H1 (cell line): ENCODE measurements around the gene REC8. TPM values are rescaled to one million over a fixed set of nuclear protein-coding genes. Genes with fewer than 3 reads are reported as not detected.

Source experiments
- CTCF ChIA-PET: fragments of 300-600 bp; sonication (Branson Sonifier 250); formaldehyde crosslinking; loops from one replicate; lab custom pipeline; 2021; ENCODE audit not compliant: partially characterized antibody; lab: Charles Lee
- POLR2A ChIA-PET: fragments of 300-600 bp; sonication (Branson Sonifier 250); formaldehyde crosslinking; loops from one replicate; lab custom pipeline; 2021; ENCODE audit warnings: inconsistent platforms; ENCODE audit not compliant: partially characterized antibody; lab: Charles Lee
- DNase-seq, 2 experiments: peaks; one replicate each; pipeline versions ENCODE4 v3.0.0 to v3.0.0-alpha.2; 2010 to 2022; ENCODE audit warnings: low spot score in 2 of 2, low read depth in 1 of 2, mixed read lengths in 1 of 2
- FAIRE-seq: peaks from 2 replicates; lab custom pipeline; 2011; peaks lifted over from hg19 to GRCh38; lab: Jason Lieb, UNC
- H2AFZ ChIP-seq: 2 replicates; pipeline ENCODE4 v1.8.1; 2012; ENCODE audit warnings: low read length, inconsistent platforms
- H2AK5ac ChIP-seq: 2 replicates; pipeline ENCODE4 v1.6.1; 2013; ENCODE audit warnings: low read depth, low read length
- H2BK120ac ChIP-seq: replicated peaks from 2 replicates; pipeline ENCODE3; 2013; ENCODE audit warnings: low read depth, low read length, inconsistent platforms
- H2BK12ac ChIP-seq: 2 replicates; pipeline ENCODE4 v1.6.1; 2013; ENCODE audit warnings: low read depth, low read length
- H2BK15ac ChIP-seq: 2 replicates; pipeline ENCODE4 v1.6.1; 2013; ENCODE audit warnings: low read length
- H2BK20ac ChIP-seq: 2 replicates; pipeline ENCODE4 v1.6.1; 2013; ENCODE audit warnings: low read length
- H2BK5ac ChIP-seq: 2 replicates; pipeline ENCODE4 v1.6.1; 2013; ENCODE audit warnings: low read depth, low read length
- H3K14ac ChIP-seq: 2 replicates; pipeline ENCODE4 v1.6.1; 2013; ENCODE audit warnings: inconsistent platforms; ENCODE audit not compliant: insufficient read length
- H3K18ac ChIP-seq: 2 replicates; pipeline ENCODE4 v1.6.1; 2013; ENCODE audit warnings: low read length; ENCODE audit errors: extremely low read depth
- H3K23ac ChIP-seq: 2 replicates; pipeline ENCODE4 v1.6.1; 2013; ENCODE audit warnings: inconsistent platforms; ENCODE audit not compliant: insufficient read length
- H3K23me2 ChIP-seq: 2 replicates; pipeline ENCODE4 v1.6.1; 2013; ENCODE audit warnings: low read depth, low read length
- H3K27ac ChIP-seq: 2 replicates; pipeline ENCODE4 v1.6.1; 2011; ENCODE audit warnings: low read depth, low read length, inconsistent platforms
- H3K27me3 ChIP-seq, 4 experiments: replicated peaks in 1 of 4; 1 replicate in 1 of 4; 2 replicates in 3 of 4; pipeline versions ENCODE4 v1.6.1 to v1.8.1; 2011 to 2013; ENCODE audit warnings: low read length in 3 of 4, mild to moderate bottlenecking in 3 of 4, inconsistent platforms in 2 of 4, mixed read lengths in 2 of 4, moderate library complexity in 1 of 4; ENCODE audit not compliant: control insufficient read depth in 3 of 4, insufficient read depth in 3 of 4; ENCODE audit errors: extremely low read depth in 1 of 4
- H3K36me3 ChIP-seq, 4 experiments: 2 replicates each; pipeline versions ENCODE4 v1.6.1 to v1.8.1; 2011 to 2013; ENCODE audit warnings: mild to moderate bottlenecking in 4 of 4, low read length in 3 of 4, moderate library complexity in 2 of 4, control low read depth in 1 of 4, inconsistent platforms in 1 of 4; ENCODE audit not compliant: insufficient read depth in 4 of 4, control insufficient read depth in 2 of 4
- H3K4ac ChIP-seq: replicated peaks from 2 replicates; pipeline ENCODE3; 2013; ENCODE audit warnings: low read length, low read depth, mixed read lengths, inconsistent platforms; ENCODE audit not compliant: insufficient read length
- H3K4me1 ChIP-seq, 4 experiments: replicated peaks in 1 of 4; 1 replicate in 1 of 4; 2 replicates in 3 of 4; pipeline versions ENCODE4 v1.6.1 to v1.8.1; 2011 to 2013; ENCODE audit warnings: low read length in 3 of 4, inconsistent platforms in 2 of 4, mixed read lengths in 1 of 4; ENCODE audit not compliant: insufficient read depth in 4 of 4, control insufficient read depth in 3 of 4
- H3K4me2 ChIP-seq, 2 experiments: 2 replicates each; pipeline versions ENCODE4 v1.6.1 to v1.8.1; 2011 to 2013; ENCODE audit warnings: low read depth in 2 of 2, low read length in 2 of 2, control low read depth in 1 of 2, inconsistent platforms in 1 of 2, mild to moderate bottlenecking in 1 of 2; ENCODE audit not compliant: insufficient read depth in 1 of 2
- H3K4me3 ChIP-seq, 4 experiments: fragments of 200-600, 300-600 bp in 1 of 4; sonication (generic), shearing (Covaris generic), sonication (Bioruptor Twin) in 1 of 4; 2 replicates each; pipeline versions ENCODE4 v1.5.1 to v1.8.1; 2011 to 2016; ENCODE audit warnings: low read length in 4 of 4, low read depth in 3 of 4, control low read depth in 2 of 4, inconsistent platforms in 2 of 4, mild to moderate bottlenecking in 2 of 4, mixed read lengths in 1 of 4, moderate library complexity in 1 of 4; ENCODE audit not compliant: insufficient read depth in 2 of 4; ENCODE audit errors: extremely low read depth in 1 of 4
- H3K56ac ChIP-seq: replicated peaks from 2 replicates; pipeline ENCODE3; 2013; ENCODE audit warnings: low read depth, mild to moderate bottlenecking, mixed read lengths, low read length, inconsistent platforms; ENCODE audit not compliant: insufficient read length
- H3K79me1 ChIP-seq: 2 replicates; pipeline ENCODE4 v1.6.1; 2013; ENCODE audit warnings: low read depth, low read length, control low read depth
- H3K79me2 ChIP-seq, 2 experiments: 2 replicates each; pipeline versions ENCODE4 v1.6.1 to v1.8.1; 2012 to 2013; ENCODE audit warnings: low read length in 2 of 2, mild to moderate bottlenecking in 2 of 2, inconsistent platforms in 1 of 2; ENCODE audit not compliant: insufficient read depth in 2 of 2, control insufficient read depth in 1 of 2
- H3K9ac ChIP-seq, 4 experiments: replicated peaks in 1 of 4; 1 replicate in 1 of 4; 2 replicates in 3 of 4; pipeline versions ENCODE4 v1.6.1 to v1.8.1; 2011 to 2013; ENCODE audit warnings: low read depth in 3 of 4, low read length in 3 of 4, control low read depth in 2 of 4, mild to moderate bottlenecking in 2 of 4, moderate library complexity in 2 of 4, inconsistent platforms in 1 of 4; ENCODE audit errors: extremely low read depth in 1 of 4
- H3K9me3 ChIP-seq, 2 experiments: 2 replicates each; pipeline versions ENCODE4 v1.6.1 to v1.8.1; 2012 to 2013; ENCODE audit warnings: mild to moderate bottlenecking in 2 of 2, moderate library complexity in 2 of 2, control low read depth in 1 of 2, inconsistent platforms in 1 of 2, low read depth in 1 of 2, low read length in 1 of 2, mixed read lengths in 1 of 2; ENCODE audit not compliant: insufficient read depth in 2 of 2
- H4K20me1 ChIP-seq, 2 experiments: replicated peaks in 1 of 2; 2 replicates each; pipeline versions ENCODE3 to v1.8.1; 2011 to 2013; ENCODE audit warnings: inconsistent platforms in 2 of 2, low read length in 2 of 2, mild to moderate bottlenecking in 1 of 2; ENCODE audit not compliant: insufficient read depth in 2 of 2, control insufficient read depth in 1 of 2
- H4K5ac ChIP-seq: 2 replicates; pipeline ENCODE4 v1.6.1; 2013; ENCODE audit warnings: low read length, low read depth, mixed read lengths, inconsistent platforms; ENCODE audit not compliant: insufficient read length
- H4K8ac ChIP-seq: 2 replicates; pipeline ENCODE4 v1.8.0; 2013; ENCODE audit warnings: mild to moderate bottlenecking, moderate library complexity, low read length, inconsistent platforms; ENCODE audit not compliant: insufficient read depth; ENCODE audit errors: extremely low read depth
- H4K91ac ChIP-seq: replicated peaks from 2 replicates; pipeline ENCODE3; 2013; ENCODE audit warnings: low read length, mixed read lengths, inconsistent platforms; ENCODE audit not compliant: insufficient read length
- CREB1 ChIP-seq: IDR thresholded peaks from 2 replicates; pipeline ENCODE4 v1.6.1; 2012; ENCODE audit warnings: inconsistent platforms
- GTF2F1 ChIP-seq: IDR thresholded peaks from 2 replicates; pipeline ENCODE4 v1.6.1; 2012; ENCODE audit warnings: low read depth, low read length, improper control_type of control experiment, borderline replicate concordance
- HDAC2 ChIP-seq, 2 experiments: fragments of 300-600 bp in 1 of 2; sonication (generic) in 1 of 2; IDR thresholded peaks; 2 replicates each; pipeline ENCODE4 v1.6.1; 2011 to 2012; ENCODE audit warnings: low read depth in 2 of 2, low read length in 2 of 2, mild to moderate bottlenecking in 2 of 2, moderate library complexity in 2 of 2, borderline replicate concordance in 1 of 2, inconsistent platforms in 1 of 2
- JUND ChIP-seq: IDR thresholded peaks from 2 replicates; pipeline ENCODE4 v1.6.1; 2011; ENCODE audit warnings: mild to moderate bottlenecking, improper control_type of control experiment, low read length
- KDM5A ChIP-seq: fragments of 200-600 bp; IDR thresholded peaks from 2 replicates; pipeline ENCODE4 v1.7.1; 2012; ENCODE audit warnings: mild to moderate bottlenecking, low read length, inconsistent platforms, mixed read lengths
- RBBP5 ChIP-seq: IDR thresholded peaks from 2 replicates; pipeline ENCODE4 v1.7.1; 2012; ENCODE audit warnings: low read depth, mild to moderate bottlenecking, inconsistent platforms, low read length, moderate library complexity, borderline replicate concordance
- RFX5 ChIP-seq: IDR thresholded peaks from 2 replicates; pipeline ENCODE4 v1.6.1; 2011; ENCODE audit warnings: low read depth, low read length, improper control_type of control experiment, borderline replicate concordance
- RNF2 ChIP-seq: fragments of 200-900, 300-1000 bp; sonication (generic); IDR thresholded peaks from 2 replicates; pipeline ENCODE4 v1.7.1; 2016; ENCODE audit warnings: borderline replicate concordance, low read depth, mild to moderate bottlenecking, antibody characterized with exemption, low read length; ENCODE audit not compliant: poor library complexity, severe bottlenecking; ENCODE audit errors: missing control alignments
- SIX5 ChIP-seq: IDR thresholded peaks from 2 replicates; pipeline ENCODE4 v1.6.1; 2011; ENCODE audit warnings: mild to moderate bottlenecking, low read depth, low read length
- SP1 ChIP-seq: IDR thresholded peaks from 2 replicates; pipeline ENCODE4 v1.6.1; 2011; ENCODE audit warnings: low read depth, low read length
- SP2 ChIP-seq: IDR thresholded peaks from 2 replicates; pipeline ENCODE4 v1.6.1; 2012; ENCODE audit warnings: mild to moderate bottlenecking, low read length, inconsistent platforms
- USF2 ChIP-seq: IDR thresholded peaks from 2 replicates; pipeline ENCODE4 v1.6.1; 2011; ENCODE audit warnings: low read length, improper control_type of control experiment
- WGBS, 2 experiments: shearing (Covaris generic) in 1 of 2; methylation state at CpG; one replicate each; pipeline versions ENCODE4 v1.1.6 to v1.1.7; 2013 to 2015; ENCODE audit warnings: low lambda C conversion rate in 2 of 2, mixed read lengths in 2 of 2, inconsistent platforms in 1 of 2, low coverage in 1 of 2, missing lambda C conversion rate in 1 of 2; ENCODE audit not compliant: insufficient replicate concordance in 2 of 2, insufficient coverage in 1 of 2, insufficient read length in 1 of 2; ENCODE audit errors: extremely low coverage in 1 of 2, missing lambda C conversion rate in 1 of 2; 5-methylcytosine and 5-hydroxymethylcytosine counted together
- polyA plus RNA-seq, 7 experiments: library from polyadenylated mRNA; depleted of rRNA in 3 of 7; stranded (reverse) in 5 of 7; unstranded in 2 of 7; fragments of >200 nt in 5 of 7; fragments of 200-250 nt in 2 of 7; gene quantifications; 1 replicate in 5 of 7; 2 replicates in 1 of 7; 4 replicates in 1 of 7; pipeline versions ENCODE4 v1.2.1 to v1.2.3, GENCODE V29; 2011 to 2013; ENCODE audit warnings: missing spikeins in 2 of 7, mixed read lengths in 2 of 7
- total RNA-seq: library from RNA; stranded (reverse); fragmentation: NEBNext Ultra II Directional; extraction: Animal tissue kit (Norgen Biotek cat#: 25700); gene quantifications from 2 replicates; pipeline ENCODE4 v1.2.1, GENCODE V29; 2021

Gene REC8
- total and polyA plus RNA-seq, 2 of the 8 experiments (the other 6 are each of a cell fraction or from before 2014, with no cell fraction given), result 9.8 to 28.5 TPM

- 0 out of 2 replicates have a peak overlapping the region, but pooled peaks have one; percentile 9 for H2BK12ac ChIP-seq
- no peak overlapping the region for H4K8ac ChIP-seq
- no peak for DNase-seq
- POLR2A ChIA-PET, result interaction anchor here (0.8 to 9.3 kb wide), 10 partner anchors 9 to 86 kb away, joined by 3 to 158 read pairs (median 4); partner anchors contain the start of genes CHMP4A, PSME2, REC8 and RNF31
- no peak overlapping the region for H2AFZ ChIP-seq
- H3K27ac ChIP-seq, result no peak overlapping the region
- no peak overlapping the region for H2BK20ac ChIP-seq
- H2BK15ac ChIP-seq, result no peak overlapping the region
- H3K56ac ChIP-seq, result no peak overlapping the region
- no peak for FAIRE-seq
- H2AK5ac ChIP-seq, result no peak overlapping the region
- no peak overlapping the region for H3K14ac ChIP-seq
- H3K27me3 ChIP-seq, result no peaks in the 10 kb centered on the region
- no peak overlapping the region for H3K4me2 ChIP-seq
- H3K23ac ChIP-seq, result no peak overlapping the region
- H4K5ac ChIP-seq, result no peak overlapping the region
- H3K79me1 ChIP-seq, result peaks cover 14% of the 10 kb centered on the region
- peaks cover 0 to 7% (median 4%) of the 10 kb centered on the region in 4 experiments; a peak in 6 of 7 replicates for H3K4me1 ChIP-seq
- peaks cover 0 to 20% of the 10 kb centered on the region in 2 experiments for H4K20me1 ChIP-seq
- H3K4me3 ChIP-seq, result no peak overlapping the region
- no peak overlapping the region for H3K18ac ChIP-seq
- no peak overlapping the region for H2BK120ac ChIP-seq
- H3K9me3 ChIP-seq, result no peaks in the 10 kb centered on the region
- H3K9ac ChIP-seq, result no peak overlapping the region
- H3K23me2 ChIP-seq, result peaks cover 5% of the 10 kb centered on the region
- H3K36me3 ChIP-seq, result peaks cover 17 to 61% (median 49%) of the 10 kb centered on the region in 4 experiments; a peak in 7 of 8 replicates
- no peak overlapping the region for H3K4ac ChIP-seq
- CTCF ChIA-PET, result interaction anchor here (1.1 to 4.1 kb wide), 3 partner anchors 12 to 38 kb away, joined by 3 to 16 read pairs (median 5); partner anchors contain the start of genes IRF9 and RNF31
- H3K79me2 ChIP-seq, result peaks cover 0 to 13% of the 10 kb centered on the region in 2 experiments; a peak in 2 of 4 replicates
- WGBS, 2 experiments, result 95% methylated on average over 11 of the region's 11 CpGs; no CpG with 5 or more reads in 1 of the 2 experiments
- H2BK5ac ChIP-seq, result no peak overlapping the region
- no peak overlapping the region for H4K91ac ChIP-seq
- TF ChIP-seq HDAC2 (IDR thresholded peaks at IDR 0.05; ENCODE audit: borderline replicate concordance in 1 of 2, low read depth in 2 of 2, low read length in 2 of 2) (no peak), SIX5 (no peak), KDM5A (no peak), GTF2F1 (no peak), RNF2 (no peak), JUND (no peak), CREB1 (no peak), RBBP5 (no peak), SP2 (no peak), RFX5 (no peak), USF2 (no peak), SP1 (no peak)
Observed at GRCh38 chr14:24185741-24186140, 13.9 kb downstream of the REC8 start.
